ENCODE results near the gene SLC1A1. TPM values are rescaled to one million over a fixed set of nuclear protein-coding genes. Genes with fewer than 3 reads are reported as not detected.

The SLC1A1 gene
- total RNA-seq, 3 donors from 2014 or later, result 3.4 to 13.1 (median 7.3) TPM

DNA sequence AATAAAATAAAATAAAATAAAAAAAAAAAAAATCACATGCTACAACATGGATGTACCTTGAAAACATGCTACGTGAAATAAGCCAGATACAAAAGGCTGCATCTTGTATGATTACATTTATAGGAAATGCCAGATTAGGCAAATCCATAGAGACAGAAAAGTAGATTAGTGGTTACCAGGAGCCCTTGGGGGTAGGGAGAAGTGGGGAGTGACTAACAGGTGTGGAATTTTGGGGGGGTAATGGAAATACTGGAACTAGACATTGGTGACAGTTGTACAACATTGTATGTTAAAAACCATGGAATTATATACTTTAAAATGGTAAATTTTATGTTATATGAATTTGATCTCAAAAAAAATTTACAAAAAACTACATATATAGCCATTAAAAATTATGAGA, 47.3 kb downstream of the SLC1A1 start:
- Histone ChIP-seq H3K27me3 (no peaks in the 10 kb centered on the region), H3K27ac (no peak overlapping the region), H3K9me3 (peaks cover 10 to 13% of the 10 kb centered on the region in 2 donors), H3K4me3 (no peak overlapping the region), H3K4me1 (no peaks in the 10 kb centered on the region), H3K36me3 (no peaks in the 10 kb centered on the region)
- TF ChIP-seq POLR2A (IDR thresholded peaks at IDR 0.05) (no peak), POLR2AphosphoS5 (IDR thresholded peaks at IDR 0.05) (no peak)
- TF ChIP-seq, protein P1, sequence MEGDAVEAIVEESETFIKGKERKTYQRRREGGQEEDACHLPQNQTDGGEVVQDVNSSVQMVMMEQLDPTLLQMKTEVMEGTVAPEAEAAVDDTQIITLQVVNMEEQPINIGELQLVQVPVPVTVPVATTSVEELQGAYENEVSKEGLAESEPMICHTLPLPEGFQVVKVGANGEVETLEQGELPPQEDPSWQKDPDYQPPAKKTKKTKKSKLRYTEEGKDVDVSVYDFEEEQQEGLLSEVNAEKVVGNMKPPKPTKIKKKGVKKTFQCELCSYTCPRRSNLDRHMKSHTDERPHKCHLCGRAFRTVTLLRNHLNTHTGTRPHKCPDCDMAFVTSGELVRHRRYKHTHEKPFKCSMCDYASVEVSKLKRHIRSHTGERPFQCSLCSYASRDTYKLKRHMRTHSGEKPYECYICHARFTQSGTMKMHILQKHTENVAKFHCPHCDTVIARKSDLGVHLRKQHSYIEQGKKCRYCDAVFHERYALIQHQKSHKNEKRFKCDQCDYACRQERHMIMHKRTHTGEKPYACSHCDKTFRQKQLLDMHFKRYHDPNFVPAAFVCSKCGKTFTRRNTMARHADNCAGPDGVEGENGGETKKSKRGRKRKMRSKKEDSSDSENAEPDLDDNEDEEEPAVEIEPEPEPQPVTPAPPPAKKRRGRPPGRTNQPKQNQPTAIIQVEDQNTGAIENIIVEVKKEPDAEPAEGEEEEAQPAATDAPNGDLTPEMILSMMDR (IDR thresholded peaks at IDR 0.05), result no peak
- intact Hi-C loops (cut with DNase I; ENCODE audit: low total_unique reads), result no loop called here
- DNase-seq (ENCODE audit: low spot score in 2 of 2), result no peak

DNA sequence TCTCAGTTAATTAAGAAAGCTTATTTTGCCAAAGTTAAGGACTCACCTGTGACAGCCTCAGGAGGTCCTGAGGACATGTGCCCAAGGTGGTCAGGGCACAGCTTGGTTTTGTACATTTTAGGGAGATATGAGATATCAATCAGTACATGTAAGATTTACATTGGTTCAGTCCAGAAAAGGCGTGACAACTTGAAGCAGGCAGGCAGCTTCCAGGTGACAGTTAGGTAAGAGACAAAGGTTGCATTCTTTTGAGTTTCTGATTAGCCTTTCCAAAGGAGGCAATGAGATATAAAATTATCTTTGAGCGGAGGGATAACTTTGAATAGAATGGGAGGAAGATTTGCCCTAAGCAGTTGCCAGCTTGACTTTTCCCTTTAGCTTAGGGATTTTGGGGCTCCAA, 47.8 kb downstream of the SLC1A1 start:
- Histone ChIP-seq H3K27ac (no peak overlapping the region), H3K36me3 (no peaks in the 10 kb centered on the region), H3K4me1 (no peaks in the 10 kb centered on the region), H3K27me3 (no peaks in the 10 kb centered on the region), H3K4me3 (no peak overlapping the region), H3K9me3 (peaks cover 10 to 13% of the 10 kb centered on the region in 2 donors)
- intact Hi-C loops (cut with DNase I; ENCODE audit: low total_unique reads), result no loop called here
- TF ChIP-seq POLR2A (IDR thresholded peaks at IDR 0.05) (no peak), POLR2AphosphoS5 (IDR thresholded peaks at IDR 0.05) (no peak)
- TF ChIP-seq, protein P1 (IDR thresholded peaks at IDR 0.05), result no peak
- DNase-seq (ENCODE audit: low spot score in 2 of 2), result no peak

DNA sequence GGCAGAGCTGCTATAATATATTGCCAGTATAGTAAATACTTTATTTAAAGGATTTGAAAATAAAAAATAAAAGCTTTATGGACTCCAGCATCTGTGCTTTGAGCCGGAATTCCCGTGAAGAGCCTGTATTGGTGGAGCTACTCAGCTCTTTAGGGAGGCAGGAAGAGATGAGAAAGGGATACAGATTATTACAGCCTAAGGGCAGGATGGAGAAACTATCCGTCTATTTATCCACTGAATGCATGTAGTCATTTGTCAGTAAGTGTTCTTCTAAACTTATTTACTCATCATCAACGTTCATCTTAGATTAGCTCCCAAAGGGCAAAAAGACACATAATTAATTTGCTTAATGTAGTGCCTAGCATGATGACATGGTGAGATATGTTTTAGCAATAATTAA, 48.4 kb downstream of the SLC1A1 start:
- H3K4me1 ChIP-seq, result no peaks in the 10 kb centered on the region

DNA sequence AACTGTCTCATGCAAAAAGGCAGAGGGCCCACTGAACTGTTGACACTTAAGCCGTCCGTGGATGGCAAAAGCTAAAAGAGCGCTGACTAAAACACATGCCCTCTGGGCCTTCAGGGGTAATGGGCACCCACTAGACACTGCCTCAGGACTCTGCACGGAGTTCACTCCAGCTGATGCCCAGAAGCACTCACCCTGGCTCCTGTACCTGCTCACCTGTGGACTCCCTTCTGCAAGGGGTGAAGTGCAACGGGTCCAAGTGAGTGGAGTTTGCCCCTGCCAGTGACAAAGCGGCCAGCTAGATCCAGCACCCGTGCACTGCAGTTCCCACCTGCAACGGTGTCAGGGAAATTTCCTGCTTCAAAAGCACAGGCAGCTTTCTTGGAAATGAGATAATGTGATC, 50.2 kb downstream of the SLC1A1 start:
- TF ChIP-seq, protein P1 (IDR thresholded peaks at IDR 0.05), result no peak
- no peak for TF ChIP-seq POLR2AphosphoS5 (IDR thresholded peaks at IDR 0.05)
- no peak for TF ChIP-seq POLR2A (IDR thresholded peaks at IDR 0.05)
- intact Hi-C loops (cut with DNase I; ENCODE audit: low total_unique reads), result loop anchor here (5.0 kb wide), 1 partner anchor 563 kb away; no protein-coding TSS in a partner anchor
- Histone ChIP-seq H3K27ac (no peak overlapping the region), H3K4me1 (no peaks in the 10 kb centered on the region), H3K36me3 (no peaks in the 10 kb centered on the region), H3K9me3 (peaks cover 10 to 13% of the 10 kb centered on the region in 2 donors), H3K4me3 (no peak overlapping the region), H3K27me3 (no peaks in the 10 kb centered on the region)
- no peak for DNase-seq (ENCODE audit: low spot score in 2 of 2)

More for the DNA sequence above, 48.4 kb downstream of the SLC1A1 start:
- Histone ChIP-seq H3K27ac (no peak overlapping the region), H3K9me3 (peaks cover 10 to 13% of the 10 kb centered on the region in 2 donors), H3K27me3 (no peaks in the 10 kb centered on the region), H3K4me3 (no peak overlapping the region), H3K36me3 (no peaks in the 10 kb centered on the region)
- TF ChIP-seq POLR2A (IDR thresholded peaks at IDR 0.05), result no peak
- TF ChIP-seq, protein P1 (IDR thresholded peaks at IDR 0.05), result no peak
- no peak for TF ChIP-seq POLR2AphosphoS5 (IDR thresholded peaks at IDR 0.05)
- intact Hi-C loops (cut with DNase I; ENCODE audit: low total_unique reads), result no loop called here
- DNase-seq (ENCODE audit: low spot score in 2 of 2), result no peak

DNA sequence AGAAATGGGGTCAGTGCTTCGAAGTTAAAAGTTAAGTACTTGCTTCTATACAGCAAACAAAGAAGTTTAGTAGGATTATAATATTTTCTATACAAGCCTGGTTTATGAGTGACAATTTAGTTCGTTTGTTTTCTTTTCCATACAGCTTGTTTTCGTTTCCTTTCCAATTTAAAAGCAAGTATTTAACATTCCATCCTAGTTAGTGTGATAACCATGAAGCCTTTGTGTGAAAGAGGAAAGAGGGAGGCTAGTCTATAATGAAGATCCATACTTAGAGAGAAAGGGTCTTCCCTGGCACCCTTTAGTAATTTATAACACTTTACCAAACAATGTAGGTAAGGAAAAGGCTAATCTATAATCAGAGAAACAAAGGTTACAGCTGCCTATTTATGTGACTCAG, 51.0 kb downstream of the SLC1A1 start:
- no peaks in the 10 kb centered on the region for H3K27me3 ChIP-seq
- H3K9me3 ChIP-seq, result peaks cover 10 to 13% of the 10 kb centered on the region in 2 donors
- no peaks in the 10 kb centered on the region for H3K36me3 ChIP-seq
- TF ChIP-seq, protein P1 (IDR thresholded peaks at IDR 0.05), result no peak
- TF ChIP-seq POLR2AphosphoS5 (IDR thresholded peaks at IDR 0.05) (no peak), POLR2A (IDR thresholded peaks at IDR 0.05) (no peak)
- no peak overlapping the region for H3K4me3 ChIP-seq
- H3K4me1 ChIP-seq, result no peaks in the 10 kb centered on the region
- H3K27ac ChIP-seq, result no peak overlapping the region
- intact Hi-C loops (cut with DNase I; ENCODE audit: low total_unique reads), result loop anchor here (5.0 kb wide), 1 partner anchor 564 kb away; no protein-coding TSS in a partner anchor
- no peak for DNase-seq (ENCODE audit: low spot score in 2 of 2)

Data from breast epithelium (tissue), 4 donors.